ENCODE data around the gene ZNF580.

ZNF580 gene

GRCh38 chr19:55679343-55680257 is 38.8 kb downstream of the ZNF580 start:
- DNase-seq: no peak

GRCh38 chr19:55680339-55681130 is 39.7 kb downstream of the ZNF580 start:
- no peak for DNase-seq

DNA sequence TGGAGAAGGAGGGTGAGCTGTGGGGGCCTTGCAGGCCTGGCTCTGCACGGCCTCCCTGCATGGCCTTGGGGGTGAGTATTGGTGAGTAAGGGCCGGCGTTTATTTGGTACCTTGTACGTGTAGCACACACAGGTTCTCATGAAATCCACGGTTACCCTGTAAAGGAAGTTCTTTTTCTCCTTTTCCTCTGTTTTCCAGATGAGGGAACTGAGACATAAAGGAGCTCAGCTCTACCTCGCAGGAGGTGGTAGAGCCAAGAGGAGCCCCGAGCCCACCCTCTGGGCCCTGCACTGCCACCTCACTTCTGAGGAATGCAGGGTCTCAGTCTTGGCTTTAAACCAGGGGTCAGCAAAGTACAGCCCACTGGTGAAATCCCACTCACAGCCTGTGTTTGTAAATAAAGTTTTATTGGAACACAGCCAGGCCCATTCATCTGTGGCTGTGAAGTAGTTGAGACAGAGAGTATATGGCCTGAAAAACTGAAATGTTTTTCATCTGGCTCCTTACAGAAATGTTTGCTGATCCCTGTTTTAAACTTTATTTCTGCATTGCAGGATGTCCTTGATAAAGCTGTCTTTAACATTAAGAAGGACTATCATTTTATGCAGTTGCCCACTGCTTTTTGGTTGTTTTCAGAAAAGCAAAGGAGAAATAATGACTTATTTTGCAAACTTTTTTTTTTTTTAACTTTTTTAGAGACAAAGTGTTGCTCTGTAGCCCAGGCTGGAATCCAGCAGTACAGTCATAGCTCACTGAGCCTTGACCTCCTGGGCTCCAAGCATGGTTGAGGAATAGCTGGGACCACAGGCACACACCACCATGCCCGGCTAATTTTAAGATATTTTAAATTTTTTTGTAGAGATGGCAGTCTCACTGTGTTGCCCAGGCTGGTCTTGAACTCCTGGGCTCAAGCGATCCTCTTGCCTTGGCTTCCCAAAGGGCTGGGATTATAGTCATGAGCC is 40.6 kb downstream of the ZNF580 start:
- DNase-seq: no peak

GRCh38 chr19:55683449-55684261 is 42.9 kb downstream of the ZNF580 start:
- DNase-seq: no peak

DNA sequence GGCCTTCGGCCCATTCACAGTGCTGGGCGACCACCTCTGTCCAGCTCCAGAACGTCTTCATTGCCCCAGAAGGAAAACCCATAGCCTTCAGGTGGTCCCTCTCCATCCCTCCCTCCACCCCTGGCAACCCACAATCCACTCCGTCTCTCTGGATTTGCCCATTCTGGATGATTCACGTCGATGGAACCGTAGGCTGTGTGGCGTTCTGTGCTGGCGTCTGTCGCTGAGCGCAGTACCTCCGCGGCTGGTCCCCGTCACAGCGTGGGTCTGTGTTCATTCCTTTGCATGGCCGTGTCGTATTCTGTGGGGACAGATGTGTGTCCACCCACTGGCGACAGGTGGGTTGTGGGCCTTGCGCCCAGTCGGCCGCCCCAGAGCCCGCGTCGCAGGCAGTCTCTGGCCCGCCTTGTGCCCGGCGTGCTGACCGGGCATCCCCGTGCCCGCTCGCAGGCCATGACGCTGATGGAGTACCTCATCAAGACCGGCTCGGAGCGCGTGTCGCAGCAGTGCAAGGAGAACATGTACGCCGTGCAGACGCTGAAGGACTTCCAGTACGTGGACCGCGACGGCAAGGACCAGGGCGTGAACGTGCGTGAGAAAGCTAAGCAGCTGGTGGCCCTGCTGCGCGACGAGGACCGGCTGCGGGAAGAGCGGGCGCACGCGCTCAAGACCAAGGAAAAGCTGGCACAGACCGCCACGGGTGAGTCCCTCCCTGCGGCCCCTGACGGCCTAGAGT is 44.3 kb downstream of the ZNF580 start:
- DNase-seq: no peak

- DNase-seq: no peak
Measured at GRCh38 chr19:55685776-55686175, 45.0 kb downstream of the ZNF580 start.

GRCh38 chr19:55686311-55687050 is 45.7 kb downstream of the ZNF580 start:
- no peak for DNase-seq

DNA sequence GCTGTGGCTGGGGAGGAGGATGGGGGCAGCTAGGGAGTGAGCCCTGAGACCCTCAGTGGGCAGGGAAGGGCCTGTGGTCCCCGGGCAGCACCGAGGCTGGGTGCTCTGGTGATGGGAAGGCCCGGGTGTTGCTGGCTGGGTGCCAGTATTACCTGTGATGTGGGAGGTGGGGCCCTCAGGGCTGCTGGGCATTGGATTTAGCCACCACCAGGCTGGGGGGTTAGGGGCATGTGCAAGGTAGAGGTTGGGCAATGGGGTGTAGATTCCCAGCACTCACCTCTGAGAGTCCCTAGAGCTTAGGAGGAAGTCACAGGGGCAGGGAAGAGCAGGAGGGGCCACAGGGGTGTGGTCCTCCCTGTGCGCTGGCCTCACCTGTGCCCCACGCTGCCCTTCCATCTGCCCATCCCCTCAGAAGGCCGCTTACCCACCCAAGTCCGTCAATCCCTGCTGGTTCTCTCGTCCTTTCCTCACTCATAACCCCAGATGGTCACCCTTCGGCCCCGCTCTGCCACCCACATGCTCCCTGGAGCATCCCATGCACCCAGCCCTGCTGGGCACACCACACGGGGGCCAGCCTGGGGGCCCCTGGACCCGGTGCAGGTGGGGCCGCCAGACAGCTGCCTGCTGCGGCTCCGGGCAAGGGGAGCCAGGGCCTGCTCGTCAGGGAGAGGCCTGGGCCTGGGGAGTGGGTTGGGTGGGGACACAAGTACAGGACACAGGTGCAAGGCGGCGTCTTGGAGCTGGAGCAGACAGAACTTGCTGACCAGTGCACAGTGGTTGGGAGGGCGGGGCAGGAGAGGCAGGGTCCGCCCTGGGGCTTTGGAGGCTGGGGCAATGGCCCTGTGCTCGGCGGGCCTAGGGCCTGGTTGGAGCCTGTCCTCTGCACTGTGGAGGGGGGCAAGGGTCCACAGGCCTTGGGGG is 46.7 kb downstream of the ZNF580 start:
- DNase-seq: no peak

GRCh38 chr19:55688422-55689218 is 47.8 kb downstream of the ZNF580 start:
- DNase-seq: peak; percentile 48 to 53

DNA sequence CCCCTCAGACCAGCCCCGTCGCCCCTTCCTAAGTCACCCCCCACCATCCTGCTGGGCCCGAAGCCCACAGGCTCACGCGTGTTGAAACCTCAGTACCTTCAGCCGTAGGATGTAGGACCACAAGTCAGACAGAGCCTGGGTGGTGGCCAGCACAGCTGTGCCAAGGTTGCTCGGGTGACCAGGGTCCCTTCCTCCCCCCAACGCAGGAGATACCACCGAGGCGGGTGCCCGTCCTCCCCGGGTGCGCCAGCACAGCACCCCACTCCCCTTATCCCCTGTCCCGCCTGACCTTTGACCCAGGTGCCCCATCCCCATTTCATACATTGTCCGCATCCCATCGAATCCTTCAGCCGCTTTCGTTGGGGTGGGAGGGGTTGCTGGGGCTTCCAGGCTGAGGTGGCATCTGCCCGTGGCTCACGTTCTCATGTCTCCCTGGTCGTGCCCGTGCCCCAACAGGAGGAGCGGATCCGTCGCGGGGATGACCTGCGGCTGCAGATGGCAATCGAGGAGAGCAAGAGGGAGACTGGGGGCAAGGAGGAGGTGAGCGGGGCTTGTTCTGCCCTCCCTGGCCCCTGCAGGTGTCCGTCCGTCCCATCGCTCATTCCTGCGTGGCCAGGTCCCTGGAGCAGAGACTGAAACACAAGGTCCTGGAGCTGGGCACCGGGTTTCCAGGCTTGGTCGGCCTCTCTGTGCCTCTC is 48.8 kb downstream of the ZNF580 start:
- DNase-seq: no peak

GRCh38 chr19:55690109-55690768 is 49.4 kb downstream of the ZNF580 start:
- no peak for DNase-seq

- DNase-seq: no peak
Measured at GRCh38 chr19:55690769-55691545, 50.2 kb downstream of the ZNF580 start.

GRCh38 chr19:55691561-55692481 is 51.0 kb downstream of the ZNF580 start:
- no peak for DNase-seq

DNA sequence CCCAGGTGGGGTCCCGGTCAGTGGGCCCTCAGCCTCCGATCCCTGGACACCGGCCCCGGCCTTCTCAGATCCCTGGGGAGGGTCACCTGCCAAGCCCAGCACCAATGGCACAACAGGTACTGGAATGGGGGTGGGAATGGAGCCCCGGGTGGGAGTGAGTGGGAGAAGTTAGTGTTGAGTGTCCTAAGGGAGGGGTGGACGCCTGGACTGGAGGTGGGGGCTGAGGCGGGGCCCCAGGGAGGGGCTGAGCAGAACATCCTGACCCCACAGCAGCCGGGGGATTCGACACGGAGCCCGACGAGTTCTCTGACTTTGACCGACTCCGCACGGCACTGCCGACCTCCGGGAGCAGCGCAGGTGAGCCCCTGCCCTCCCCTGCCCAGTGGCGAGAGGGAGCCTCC is 51.9 kb downstream of the ZNF580 start:
- DNase-seq: no peak
